ENCODE data around the gene KRT15.

KRT15 gene

DNA sequence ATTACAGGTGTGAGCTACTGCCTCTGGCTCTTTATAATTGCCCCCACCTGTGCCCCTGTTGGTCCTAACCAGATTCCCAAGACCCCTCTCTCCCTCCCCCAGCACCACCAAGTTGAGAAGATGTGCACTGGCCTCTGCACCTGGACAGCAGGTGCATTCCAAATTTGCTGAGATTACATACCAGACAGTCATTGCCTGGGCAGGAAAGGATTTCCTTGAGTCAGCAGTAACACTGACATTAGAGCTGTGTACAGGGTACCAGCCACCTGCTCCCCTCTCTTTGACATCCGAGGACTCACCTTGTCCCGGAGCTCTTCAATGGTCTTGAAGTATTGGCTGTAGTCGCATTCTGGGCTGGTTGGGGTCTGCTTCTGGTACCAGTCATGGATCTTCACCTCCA is 659 bp downstream of the KRT15 start:
- Histone ChIP-seq H4K20me1 (ENCODE audit: insufficient read depth, low read length) (no peaks in the 10 kb centered on the region), H3K27me3 (replicated peaks; ENCODE audit: insufficient read depth, low read length) (no peaks in the 10 kb centered on the region), H3K79me2 (ENCODE audit: low read length) (no peaks in the 10 kb centered on the region), H3K9me2 (replicated peaks; ENCODE audit: insufficient read depth, low read length) (no peaks in the 10 kb centered on the region), H3K4me3 (ENCODE audit: low read length) (no peak overlapping the region), H2AFZ (ENCODE audit: low read length) (no peak overlapping the region), H3K4me2 (ENCODE audit: low read depth, low read length) (no peak overlapping the region), H3F3A (ENCODE audit: insufficient read depth, low read length) (no peaks in the 10 kb centered on the region), H3K36me3 (replicated peaks; ENCODE audit: insufficient read depth, low read length) (no peaks in the 10 kb centered on the region), H3K27ac (ENCODE audit: low read length) (no peak overlapping the region), H3K9me3 (replicated peaks; ENCODE audit: insufficient read depth, low read length) (no peaks in the 10 kb centered on the region), H3K4me1 (ENCODE audit: low read length) (peaks cover 22% of the 10 kb centered on the region), H3K9ac (ENCODE audit: low read length) (no peak overlapping the region)
- TF ChIP-seq, protein P1, sequence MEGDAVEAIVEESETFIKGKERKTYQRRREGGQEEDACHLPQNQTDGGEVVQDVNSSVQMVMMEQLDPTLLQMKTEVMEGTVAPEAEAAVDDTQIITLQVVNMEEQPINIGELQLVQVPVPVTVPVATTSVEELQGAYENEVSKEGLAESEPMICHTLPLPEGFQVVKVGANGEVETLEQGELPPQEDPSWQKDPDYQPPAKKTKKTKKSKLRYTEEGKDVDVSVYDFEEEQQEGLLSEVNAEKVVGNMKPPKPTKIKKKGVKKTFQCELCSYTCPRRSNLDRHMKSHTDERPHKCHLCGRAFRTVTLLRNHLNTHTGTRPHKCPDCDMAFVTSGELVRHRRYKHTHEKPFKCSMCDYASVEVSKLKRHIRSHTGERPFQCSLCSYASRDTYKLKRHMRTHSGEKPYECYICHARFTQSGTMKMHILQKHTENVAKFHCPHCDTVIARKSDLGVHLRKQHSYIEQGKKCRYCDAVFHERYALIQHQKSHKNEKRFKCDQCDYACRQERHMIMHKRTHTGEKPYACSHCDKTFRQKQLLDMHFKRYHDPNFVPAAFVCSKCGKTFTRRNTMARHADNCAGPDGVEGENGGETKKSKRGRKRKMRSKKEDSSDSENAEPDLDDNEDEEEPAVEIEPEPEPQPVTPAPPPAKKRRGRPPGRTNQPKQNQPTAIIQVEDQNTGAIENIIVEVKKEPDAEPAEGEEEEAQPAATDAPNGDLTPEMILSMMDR (IDR thresholded peaks at IDR 0.05; ENCODE audit: low read length) = no peak
- TF ChIP-seq EZH2 (optimal IDR thresholded peaks at IDR 0.05; ENCODE audit: low read depth, low read length) = no peak
- no peak for TF ChIP-seq EZH2phosphoT487 (IDR thresholded peaks at IDR 0.05; ENCODE audit: low read length)
- DNase-seq = peak; percentile 62

DNA sequence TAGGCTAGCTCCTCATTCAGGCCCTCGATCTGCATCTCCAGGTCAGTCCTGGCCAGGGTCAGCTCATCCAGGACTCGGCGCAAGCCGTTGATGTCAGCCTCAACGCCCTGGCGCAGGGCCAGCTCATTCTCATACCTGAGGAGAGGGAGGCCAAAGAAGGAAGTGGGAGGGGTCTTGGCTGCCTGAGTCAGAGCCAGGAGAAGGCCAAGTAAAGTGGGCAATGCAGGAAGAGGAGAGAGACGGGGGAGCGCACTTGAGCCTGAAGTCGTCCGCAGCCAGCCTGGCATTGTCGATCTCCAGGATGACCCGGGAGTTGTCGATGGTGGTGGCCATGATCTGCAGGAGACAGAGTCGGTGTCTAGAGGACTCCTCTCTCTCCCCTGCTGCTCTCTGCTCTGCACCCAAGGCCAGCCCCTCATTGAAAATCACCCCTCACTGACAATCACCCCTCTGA is 1.8 kb downstream of the KRT15 start:
- DNase-seq = no peak

DNA sequence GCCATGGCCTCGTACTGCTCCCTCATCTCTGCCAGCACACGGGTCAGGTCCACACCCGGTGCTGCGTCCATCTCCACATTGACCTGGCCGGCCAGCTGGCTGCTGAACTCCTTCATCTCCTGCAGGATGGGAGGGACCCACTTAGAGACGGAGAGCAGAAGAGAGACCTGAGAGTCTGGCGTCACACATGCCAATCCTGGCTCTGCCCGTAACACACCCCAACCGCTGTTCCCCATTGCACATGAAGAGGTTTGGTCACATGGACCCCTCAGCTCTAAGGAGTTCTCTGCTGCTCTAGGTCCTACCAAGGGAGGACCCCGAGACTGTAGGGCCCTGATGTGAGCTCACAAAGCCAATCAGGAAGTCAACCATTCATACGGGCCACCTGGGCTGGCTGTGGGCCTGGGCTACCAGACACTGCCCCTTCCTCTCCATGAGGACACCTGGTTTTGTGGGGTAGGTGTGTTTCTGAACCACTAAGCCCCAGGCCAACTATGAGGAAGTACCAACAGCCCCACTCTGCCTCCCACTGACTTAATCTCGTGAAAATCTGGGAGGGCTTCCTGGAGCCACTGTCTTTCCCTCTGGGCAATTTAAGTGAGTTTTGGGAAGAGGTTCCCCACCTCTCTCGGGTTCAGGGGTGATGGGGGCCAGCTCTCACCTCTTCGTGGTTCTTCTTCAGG is 2.4 kb downstream of the KRT15 start:
- Histone ChIP-seq H3K4me3 (ENCODE audit: low read length) (no peak overlapping the region), H3K9me2 (replicated peaks; ENCODE audit: insufficient read depth, low read length) (no peaks in the 10 kb centered on the region), H3K79me2 (ENCODE audit: low read length) (no peaks in the 10 kb centered on the region), H3K27me3 (replicated peaks; ENCODE audit: insufficient read depth, low read length) (no peaks in the 10 kb centered on the region), H2AFZ (ENCODE audit: low read length) (no peak overlapping the region), H3K27ac (ENCODE audit: low read length) (no peak overlapping the region), H3K4me2 (ENCODE audit: low read depth, low read length) (no peak overlapping the region), H3K4me1 (ENCODE audit: low read length) (peaks cover 16% of the 10 kb centered on the region), H3K36me3 (replicated peaks; ENCODE audit: insufficient read depth, low read length) (no peaks in the 10 kb centered on the region), H3K9me3 (replicated peaks; ENCODE audit: insufficient read depth, low read length) (no peaks in the 10 kb centered on the region), H3F3A (ENCODE audit: insufficient read depth, low read length) (no peaks in the 10 kb centered on the region), H4K20me1 (ENCODE audit: insufficient read depth, low read length) (no peaks in the 10 kb centered on the region), H3K9ac (ENCODE audit: low read length) (no peak overlapping the region)
- no peak for DNase-seq
- TF ChIP-seq EZH2 (optimal IDR thresholded peaks at IDR 0.05; ENCODE audit: low read depth, low read length) = no peak
- TF ChIP-seq, protein P1 (IDR thresholded peaks at IDR 0.05; ENCODE audit: low read length) = no peak
- TF ChIP-seq EZH2phosphoT487 (IDR thresholded peaks at IDR 0.05; ENCODE audit: low read length) = no peak

More for the DNA sequence above, 1.8 kb downstream of the KRT15 start:
- Histone ChIP-seq H3K79me2 (ENCODE audit: low read length) (no peaks in the 10 kb centered on the region), H3K9me3 (replicated peaks; ENCODE audit: insufficient read depth, low read length) (no peaks in the 10 kb centered on the region), H3K27ac (ENCODE audit: low read length) (no peak overlapping the region), H2AFZ (ENCODE audit: low read length) (no peak overlapping the region), H3K27me3 (replicated peaks; ENCODE audit: insufficient read depth, low read length) (no peaks in the 10 kb centered on the region), H3K4me2 (ENCODE audit: low read depth, low read length) (no peak overlapping the region), H3K9me2 (replicated peaks; ENCODE audit: insufficient read depth, low read length) (no peaks in the 10 kb centered on the region), H3K4me1 (ENCODE audit: low read length) (peaks cover 21% of the 10 kb centered on the region), H3K36me3 (replicated peaks; ENCODE audit: insufficient read depth, low read length) (no peaks in the 10 kb centered on the region), H4K20me1 (ENCODE audit: insufficient read depth, low read length) (no peaks in the 10 kb centered on the region), H3K4me3 (ENCODE audit: low read length) (no peak overlapping the region), H3K9ac (ENCODE audit: low read length) (no peak overlapping the region), H3F3A (ENCODE audit: insufficient read depth, low read length) (no peaks in the 10 kb centered on the region)
- TF ChIP-seq EZH2 (optimal IDR thresholded peaks at IDR 0.05; ENCODE audit: low read depth, low read length) = no peak
- TF ChIP-seq, protein P1 (IDR thresholded peaks at IDR 0.05; ENCODE audit: low read length) = no peak
- TF ChIP-seq EZH2phosphoT487 (IDR thresholded peaks at IDR 0.05; ENCODE audit: low read length) = no peak
